HG03196 (cell line): ENCODE measurements around the gene LMAN2.

Source experiments
- ATAC-seq: cut with Tn5 transposase; IDR thresholded peaks from one replicate; pipeline ENCODE4 v1.9.1; 2021; ENCODE audit not compliant: unreplicated experiment

The LMAN2 gene

DNA sequence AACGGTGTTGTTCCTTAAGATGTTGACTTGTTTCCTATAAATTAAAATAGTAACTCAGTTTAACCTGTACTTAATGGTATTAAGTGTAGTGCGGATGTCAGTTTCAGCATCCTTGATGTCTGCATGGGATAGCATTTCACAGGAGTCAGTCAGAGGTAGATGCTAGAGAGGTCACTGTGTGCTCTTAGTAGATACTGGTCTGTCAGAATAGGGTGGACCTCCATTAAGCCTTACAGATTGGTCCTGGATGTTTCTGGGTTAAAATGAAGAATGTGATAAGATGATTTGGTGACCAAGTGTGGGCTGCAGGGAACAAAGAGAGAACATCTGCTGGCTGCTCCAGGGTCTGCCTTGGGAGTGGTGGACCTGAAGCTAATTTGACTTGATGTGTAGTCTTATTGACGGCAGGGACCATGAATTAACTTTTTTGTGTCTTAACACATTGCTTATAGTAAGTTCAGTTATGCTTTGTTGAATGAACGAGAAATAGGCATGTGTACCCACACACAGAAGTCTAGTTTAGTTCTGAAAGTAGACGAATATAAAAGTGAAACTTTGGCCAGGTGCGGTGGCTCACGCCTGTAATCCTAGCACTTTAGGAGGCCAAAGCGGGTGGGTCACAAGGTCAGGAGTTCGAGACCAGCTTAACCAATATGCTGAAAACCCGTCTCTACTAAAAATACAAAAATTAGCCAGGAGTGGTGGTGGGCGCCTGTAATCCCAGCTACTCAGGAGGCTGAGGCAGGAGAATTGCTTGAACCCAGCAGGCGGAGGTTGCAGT lies 60.5 kb downstream of the LMAN2 start:
- ATAC-seq = no peak

DNA sequence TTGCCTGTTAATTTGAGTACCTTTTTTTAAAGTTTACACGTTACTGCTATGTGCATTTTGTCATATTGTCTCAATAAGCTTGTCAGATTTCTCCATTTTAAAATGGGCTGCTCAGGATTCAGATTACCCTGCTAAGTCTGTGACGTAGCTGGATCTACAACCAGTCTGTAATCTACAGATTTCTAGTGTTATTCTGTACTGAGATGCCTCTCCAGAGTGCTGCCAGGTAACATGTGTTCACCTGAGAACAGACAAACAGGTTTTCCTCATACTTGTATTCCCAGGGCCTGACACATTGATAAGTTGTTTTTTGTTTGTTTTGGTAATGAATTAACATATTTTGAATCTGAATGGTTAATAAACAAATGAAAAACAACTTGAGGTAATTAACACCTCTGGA lies 63.3 kb downstream of the LMAN2 start:
- ATAC-seq = no peak
